ENCODE data around the gene IQSEC2. TPM values are rescaled to one million over a fixed set of nuclear protein-coding genes. Genes with fewer than 3 reads are reported as not detected.

The IQSEC2 gene
- total and polyA plus RNA-seq, 9 of the 15 experiments (the other 6 are each of a cell fraction or from before 2014, with no cell fraction given), result 2.7 to 41.8 (median 20.1) TPM

DNA sequence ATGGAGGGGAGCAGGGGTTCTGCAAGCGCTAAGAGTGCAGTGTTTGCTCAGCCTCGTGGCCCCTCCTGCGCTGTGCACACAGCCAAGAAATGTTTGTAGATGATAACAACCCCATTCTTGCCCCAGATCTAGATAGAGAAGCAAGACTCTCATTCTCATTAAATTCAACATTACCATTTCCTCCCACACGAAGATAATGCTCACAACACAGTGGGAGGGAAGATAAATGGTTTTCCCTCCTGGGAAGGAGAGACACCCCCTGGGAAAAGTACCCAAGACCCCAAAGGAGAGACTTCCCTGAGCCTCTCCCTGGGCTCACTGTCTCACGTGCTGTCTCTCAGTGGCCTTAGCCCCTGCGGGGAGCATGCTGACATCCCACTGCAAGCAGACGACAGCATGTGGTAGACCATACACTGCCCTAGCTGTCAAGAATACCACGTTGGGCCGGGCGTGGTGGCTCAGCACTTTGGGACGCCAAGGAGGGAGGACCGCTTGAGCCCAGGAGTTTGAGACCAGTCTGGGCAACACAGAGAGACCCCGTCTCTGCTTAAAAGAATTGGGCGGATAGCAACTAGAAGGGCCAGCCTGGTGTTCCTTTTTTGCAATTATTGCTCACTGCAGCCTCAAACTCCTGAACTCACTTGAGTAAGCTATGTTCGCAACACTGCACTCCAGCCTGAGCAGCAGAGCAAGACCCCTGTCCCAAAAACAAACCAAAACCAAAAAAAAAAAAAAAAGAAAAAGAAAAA is 34.9 kb upstream of the IQSEC2 start (continued):
- TF ChIP-seq HES1 (IDR thresholded peaks at IDR 0.05; ENCODE audit: low read depth) (peak; percentile 59; the same call in 1 of the 2 replicates), TEAD4 (IDR thresholded peaks at IDR 0.05; ENCODE audit: low read length) (peak; percentile 39; the same call in 1 of the 2 replicates), TEAD4 (CRISPR knock-in tag; IDR thresholded peaks at IDR 0.05; ENCODE audit: borderline replicate concordance) (no peak), ILF3 (IDR thresholded peaks at IDR 0.05; ENCODE audit: borderline replicate concordance) (no peak), ARID1B (IDR thresholded peaks at IDR 0.05) (peak; percentile 55; the same call in 1 of the 2 replicates), CBX3 (IDR thresholded peaks at IDR 0.05; ENCODE audit: borderline replicate concordance in 1 of 2, low read length in 2 of 2) (no peak), CBFA2T3 (IDR thresholded peaks at IDR 0.05) (peak; percentile 65), MNT (conservative IDR thresholded peaks at IDR 0.05) (peak in 1 of 2 experiments; percentile 68; a peak in 2 of 4 replicates), VEZF1 (CRISPR knock-in tag; IDR thresholded peaks at IDR 0.05) (peak; percentile 43), MEIS2 (IDR thresholded peaks at IDR 0.05; ENCODE audit: partially characterized antibody) (peak; percentile 16), E2F6 (IDR thresholded peaks at IDR 0.05; ENCODE audit: borderline replicate concordance in 1 of 2, extremely low read depth in 1 of 2, insufficient read depth in 1 of 2, insufficient read length in 1 of 2, low read depth in 1 of 2, low read length in 1 of 2, poor library complexity in 1 of 2, severe bottlenecking in 1 of 2) (peak in 1 of 2 experiments; percentile 58), FOXJ3 (CRISPR knock-in tag; IDR thresholded peaks at IDR 0.05) (no peak), SMAD2 (IDR thresholded peaks at IDR 0.05; ENCODE audit: low read depth, low read length) (no peak), TCF3 (CRISPR knock-in tag; IDR thresholded peaks at IDR 0.05) (peak; percentile 48), SOX6 (IDR thresholded peaks at IDR 0.05) (peak; percentile 53), DPF2 (IDR thresholded peaks at IDR 0.05) (0 out of 2 replicates have a peak, but pooled peaks have one; percentile 37), NRF1 (conservative IDR thresholded peaks at IDR 0.05 in 1 of 2, IDR thresholded peaks at IDR 0.05 in 1 of 2) (0 out of 4 replicates have a peak, but pooled peaks of 1 of the 2 experiments have one; percentile 9), L3MBTL2 (IDR thresholded peaks at IDR 0.05) (peak; percentile 44), TAL1 (IDR thresholded peaks at IDR 0.05) (peak; percentile 50; the same call in 1 of the 2 replicates), ZNF780A (CRISPR knock-in tag; IDR thresholded peaks at IDR 0.05) (no peak), ZNF764 (CRISPR knock-in tag; IDR thresholded peaks at IDR 0.05; ENCODE audit: low read depth) (no peak), U2AF2 (optimal IDR thresholded peaks at IDR 0.05; ENCODE audit: low read depth, low read length) (no peak), BHLHE40 (IDR thresholded peaks at IDR 0.05; ENCODE audit: low read length) (peak; percentile 65), XRCC5 (IDR thresholded peaks at IDR 0.05; ENCODE audit: low read depth, low read length) (no peak), CBFA2T2 (conservative IDR thresholded peaks at IDR 0.05) (peak; percentile 30; the same call in 1 of the 2 replicates)

Measured in K562 (cell line).